ENCODE data around the gene MKLN1. TPM values are rescaled to one million over a fixed set of nuclear protein-coding genes. Genes with fewer than 3 reads are reported as not detected.

Gene MKLN1
- total RNA-seq, 1 experiment from 2014 or later = 34.3 TPM

DNA sequence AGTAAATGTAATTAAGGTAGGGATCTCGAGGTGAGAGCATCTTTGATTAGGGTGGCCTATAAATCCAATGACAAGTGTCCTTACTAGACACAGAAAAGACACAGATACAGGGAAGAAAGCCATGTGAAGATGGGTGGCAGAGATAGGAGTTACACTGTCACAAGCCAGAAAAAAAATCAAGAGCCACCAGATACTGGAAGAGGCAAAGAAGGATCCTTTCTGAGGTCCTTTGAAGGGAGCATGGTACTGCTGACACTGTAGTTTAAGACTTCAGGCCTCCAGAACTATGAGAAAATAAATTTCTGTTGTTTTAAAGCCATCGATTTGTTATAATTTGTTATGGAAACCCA, 56.6 kb downstream of the MKLN1 start:
- no peaks in the 10 kb centered on the region for H3K27me3 ChIP-seq (ENCODE audit: insufficient read depth, low read length)
- DNase-seq = no peak
- no peak overlapping the region for H2BK20ac ChIP-seq (ENCODE audit: low read depth, low read length, poor library complexity, severe bottlenecking)
- H4K20me1 ChIP-seq (ENCODE audit: control insufficient read depth, insufficient read depth, insufficient read length) = no peaks in the 10 kb centered on the region
- no peak overlapping the region for H3T11ph ChIP-seq (ENCODE audit: low read length)
- no peak overlapping the region for H2BK5ac ChIP-seq (ENCODE audit: insufficient read length, low read length)
- H2AFZ ChIP-seq (ENCODE audit: low read length) = no peak overlapping the region
- H3K4me2 ChIP-seq (ENCODE audit: insufficient read depth, insufficient read length, low read length) = no peak overlapping the region
- H4K8ac ChIP-seq (replicated peaks; ENCODE audit: insufficient read length, low read depth, low read length) = no peak overlapping the region
- H3K27ac ChIP-seq (ENCODE audit: insufficient read length, low read depth, low read length) = no peak overlapping the region
- H3K23ac ChIP-seq (ENCODE audit: insufficient read length, low read depth, low read length) = no peak overlapping the region
- H2AK5ac ChIP-seq (ENCODE audit: insufficient read length, low read length) = no peak overlapping the region
- no peak overlapping the region for H3K4ac ChIP-seq (ENCODE audit: low read depth, low read length)
- H3K4me1 ChIP-seq (ENCODE audit: insufficient read depth, low read length) = no peaks in the 10 kb centered on the region
- H4K91ac ChIP-seq (ENCODE audit: insufficient read length, low read depth, low read length) = no peak overlapping the region
- Mint-ChIP-seq H3K9me3 (no peaks in the 10 kb centered on the region), H3K4me3 (no peak overlapping the region), H3K27ac (peak overlapping the region in 1 of 3 experiments; percentile 40; a peak in 1 of 7 replicates), H3K36me3 (ENCODE audit: insufficient read depth in 1 of 3, low read depth in 3 of 3) (peaks cover 1 to 13% (median 10%) of the 10 kb centered on the region in 3 experiments; a peak in 4 of 7 replicates), H3K4me1 (peaks cover 5% of the 10 kb centered on the region in 2 experiments), H3K27me3 (ENCODE audit: low read depth) (no peaks in the 10 kb centered on the region)
- no peak overlapping the region for H2BK15ac ChIP-seq (ENCODE audit: low read depth, low read length)
- H3K56ac ChIP-seq (ENCODE audit: insufficient read length, low read depth, low read length) = no peak overlapping the region
- H3K79me2 ChIP-seq (ENCODE audit: insufficient read depth, low read length) = no peaks in the 10 kb centered on the region
- H3K9me3 ChIP-seq (ENCODE audit: control insufficient read depth, low read depth, low read length) = no peaks in the 10 kb centered on the region
- TF ChIP-seq, protein P1, sequence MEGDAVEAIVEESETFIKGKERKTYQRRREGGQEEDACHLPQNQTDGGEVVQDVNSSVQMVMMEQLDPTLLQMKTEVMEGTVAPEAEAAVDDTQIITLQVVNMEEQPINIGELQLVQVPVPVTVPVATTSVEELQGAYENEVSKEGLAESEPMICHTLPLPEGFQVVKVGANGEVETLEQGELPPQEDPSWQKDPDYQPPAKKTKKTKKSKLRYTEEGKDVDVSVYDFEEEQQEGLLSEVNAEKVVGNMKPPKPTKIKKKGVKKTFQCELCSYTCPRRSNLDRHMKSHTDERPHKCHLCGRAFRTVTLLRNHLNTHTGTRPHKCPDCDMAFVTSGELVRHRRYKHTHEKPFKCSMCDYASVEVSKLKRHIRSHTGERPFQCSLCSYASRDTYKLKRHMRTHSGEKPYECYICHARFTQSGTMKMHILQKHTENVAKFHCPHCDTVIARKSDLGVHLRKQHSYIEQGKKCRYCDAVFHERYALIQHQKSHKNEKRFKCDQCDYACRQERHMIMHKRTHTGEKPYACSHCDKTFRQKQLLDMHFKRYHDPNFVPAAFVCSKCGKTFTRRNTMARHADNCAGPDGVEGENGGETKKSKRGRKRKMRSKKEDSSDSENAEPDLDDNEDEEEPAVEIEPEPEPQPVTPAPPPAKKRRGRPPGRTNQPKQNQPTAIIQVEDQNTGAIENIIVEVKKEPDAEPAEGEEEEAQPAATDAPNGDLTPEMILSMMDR (conservative IDR thresholded peaks at IDR 0.05) = no peak
- no peaks in the 10 kb centered on the region for H3K23me2 ChIP-seq (ENCODE audit: insufficient read length, low read depth, low read length, poor library complexity, severe bottlenecking)
- no peak overlapping the region for H3K14ac ChIP-seq (ENCODE audit: insufficient read depth, low read length)
- H3K9ac ChIP-seq (ENCODE audit: extremely low read depth, insufficient read length, low read length) = no peak overlapping the region
- H3K79me1 ChIP-seq (ENCODE audit: insufficient read depth, low read depth, low read length, poor library complexity, severe bottlenecking) = no peaks in the 10 kb centered on the region
- H2BK120ac ChIP-seq (ENCODE audit: low read depth, low read length, poor library complexity, severe bottlenecking) = no peak overlapping the region
- no peak overlapping the region for H2BK12ac ChIP-seq (ENCODE audit: insufficient read length, low read depth, low read length)
- no peak overlapping the region for H4K5ac ChIP-seq (ENCODE audit: insufficient read length, low read depth, low read length)
- H3K18ac ChIP-seq (ENCODE audit: insufficient read length, low read depth, low read length) = no peak overlapping the region
- WGBS (ENCODE audit: extremely low coverage, insufficient read length, low lambda C conversion rate) = no CpG with 5 or more reads among the region's 2 CpGs
